PFSK-1 (cell line): ENCODE data around the gene SLC39A11.

Source experiments
- FOXP2 ChIP-seq: optimal IDR thresholded peaks from 2 replicates; pipeline ENCODE3; 2011; ENCODE audit warnings: borderline replicate concordance, control low read depth, inconsistent platforms; ENCODE audit not compliant: insufficient read depth; ENCODE audit errors: extremely low read length, extremely low read depth
- POLR2AphosphoS5 ChIP-seq: IDR thresholded peaks from 2 replicates; pipeline ENCODE4 v1.6.1; 2012; ENCODE audit warnings: low read depth, mild to moderate bottlenecking, control low read depth, low read length, moderate library complexity
- REST ChIP-seq, 2 experiments: IDR thresholded peaks; 2 replicates each; pipeline versions ENCODE4 v1.6.1 to v1.8.0; 2011 to 2012; ENCODE audit warnings: low read depth in 2 of 2, low read length in 2 of 2, control low read depth in 1 of 2, inconsistent platforms in 1 of 2, mild to moderate bottlenecking in 1 of 2, moderate library complexity in 1 of 2; ENCODE audit not compliant: insufficient read depth in 1 of 2
- SIN3A ChIP-seq: IDR thresholded peaks from 2 replicates; pipeline ENCODE4 v1.6.1; 2012; ENCODE audit warnings: mild to moderate bottlenecking, low read length, moderate library complexity, borderline replicate concordance; ENCODE audit not compliant: insufficient read depth
- TAF1 ChIP-seq: IDR thresholded peaks from 2 replicates; pipeline ENCODE4 v1.6.1; 2012; ENCODE audit warnings: low read length, control low read depth, borderline replicate concordance; ENCODE audit not compliant: insufficient read depth

The SLC39A11 gene

GRCh38 chr17:72700226-72700625 is 392.3 kb downstream of the SLC39A11 start:
- TF ChIP-seq TAF1: no peak
- TF ChIP-seq REST (IDR thresholded peaks at IDR 0.05; ENCODE audit: insufficient read depth in 1 of 2, low read depth in 2 of 2, low read length in 2 of 2): no peak
- no peak for TF ChIP-seq FOXP2
- no peak for TF ChIP-seq POLR2AphosphoS5
- TF ChIP-seq SIN3A: no peak

GRCh38 chr17:72699545-72699944 is 392.9 kb downstream of the SLC39A11 start:
- TF ChIP-seq REST (IDR thresholded peaks at IDR 0.05; ENCODE audit: insufficient read depth in 1 of 2, low read depth in 2 of 2, low read length in 2 of 2): no peak
- TF ChIP-seq SIN3A: no peak
- no peak for TF ChIP-seq TAF1
- no peak for TF ChIP-seq POLR2AphosphoS5
- no peak for TF ChIP-seq FOXP2

GRCh38 chr17:72697602-72698146 is 394.8 kb downstream of the SLC39A11 start:
- TF ChIP-seq REST (IDR thresholded peaks at IDR 0.05; ENCODE audit: insufficient read depth in 1 of 2, low read depth in 2 of 2, low read length in 2 of 2): no peak
- no peak for TF ChIP-seq SIN3A
- TF ChIP-seq FOXP2: no peak

- no peak for TF ChIP-seq SIN3A
- TF ChIP-seq REST (IDR thresholded peaks at IDR 0.05; ENCODE audit: insufficient read depth in 1 of 2, low read depth in 2 of 2, low read length in 2 of 2): no peak
- TF ChIP-seq FOXP2: no peak
- TF ChIP-seq POLR2AphosphoS5: no peak
- no peak for TF ChIP-seq TAF1
Measured at GRCh38 chr17:72696721-72697120, 395.8 kb downstream of the SLC39A11 start.

- TF ChIP-seq TAF1 (no peak), SIN3A (no peak), POLR2AphosphoS5 (no peak), REST (IDR thresholded peaks at IDR 0.05; ENCODE audit: insufficient read depth in 1 of 2, low read depth in 2 of 2, low read length in 2 of 2) (no peak), FOXP2 (no peak)
Measured at GRCh38 chr17:72696156-72696555, 396.3 kb downstream of the SLC39A11 start.
